ENCODE results near the gene ST8SIA2. TPM values are rescaled to one million over a fixed set of nuclear protein-coding genes. Genes with fewer than 3 reads are reported as not detected.

The ST8SIA2 gene
- total and polyA plus RNA-seq, 2 donors (not counting 1 experiment from before 2014, with no cell fraction given), result under 0.01 TPM; not detected in 1

DNA sequence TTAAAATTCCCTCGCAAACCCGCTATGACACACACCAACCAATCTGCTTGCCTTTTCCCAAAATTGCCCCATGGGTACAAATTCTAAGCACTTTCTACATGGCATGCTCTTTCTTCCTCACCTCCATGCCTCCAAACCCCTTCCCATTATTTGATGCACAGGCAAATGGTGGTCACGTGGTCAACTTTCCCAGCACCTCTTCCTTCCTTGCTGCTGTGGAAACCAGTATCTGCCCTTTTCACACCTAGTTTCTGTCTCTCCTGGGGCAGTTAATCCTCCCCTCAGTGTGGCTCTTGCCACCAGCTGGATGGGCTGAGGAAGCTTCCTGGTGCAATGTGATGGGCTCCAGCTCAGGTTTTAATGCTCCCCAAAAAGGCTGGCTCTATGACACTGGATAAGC lies 38.4 kb upstream of the ST8SIA2 start:
- H3K27ac ChIP-seq (ENCODE audit: insufficient read depth, low read length), result no peak overlapping the region
- TF ChIP-seq, protein P1, sequence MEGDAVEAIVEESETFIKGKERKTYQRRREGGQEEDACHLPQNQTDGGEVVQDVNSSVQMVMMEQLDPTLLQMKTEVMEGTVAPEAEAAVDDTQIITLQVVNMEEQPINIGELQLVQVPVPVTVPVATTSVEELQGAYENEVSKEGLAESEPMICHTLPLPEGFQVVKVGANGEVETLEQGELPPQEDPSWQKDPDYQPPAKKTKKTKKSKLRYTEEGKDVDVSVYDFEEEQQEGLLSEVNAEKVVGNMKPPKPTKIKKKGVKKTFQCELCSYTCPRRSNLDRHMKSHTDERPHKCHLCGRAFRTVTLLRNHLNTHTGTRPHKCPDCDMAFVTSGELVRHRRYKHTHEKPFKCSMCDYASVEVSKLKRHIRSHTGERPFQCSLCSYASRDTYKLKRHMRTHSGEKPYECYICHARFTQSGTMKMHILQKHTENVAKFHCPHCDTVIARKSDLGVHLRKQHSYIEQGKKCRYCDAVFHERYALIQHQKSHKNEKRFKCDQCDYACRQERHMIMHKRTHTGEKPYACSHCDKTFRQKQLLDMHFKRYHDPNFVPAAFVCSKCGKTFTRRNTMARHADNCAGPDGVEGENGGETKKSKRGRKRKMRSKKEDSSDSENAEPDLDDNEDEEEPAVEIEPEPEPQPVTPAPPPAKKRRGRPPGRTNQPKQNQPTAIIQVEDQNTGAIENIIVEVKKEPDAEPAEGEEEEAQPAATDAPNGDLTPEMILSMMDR (conservative IDR thresholded peaks at IDR 0.05 in 1 of 2, IDR thresholded peaks at IDR 0.05 in 1 of 2; ENCODE audit: low read depth in 1 of 2, low read length in 2 of 2), result no peak
- TF ChIP-seq EZH2 (IDR thresholded peaks at IDR 0.05; ENCODE audit: low read length, missing control alignments), result no peak
- H3K9me3 ChIP-seq (ENCODE audit: control insufficient read depth, insufficient read depth, low read depth, low read length), result no peaks in the 10 kb centered on the region
- no peak overlapping the region for H2AFZ ChIP-seq (ENCODE audit: low read length)
- DNase-seq (ENCODE audit: low read depth in 2 of 2), result no peak
- no peak overlapping the region for H3K4me3 ChIP-seq (replicated peaks in 1 of 4; ENCODE audit: control extremely low read depth in 1 of 4, insufficient read depth in 1 of 4, low read depth in 3 of 4, low read length in 4 of 4)
- no peak overlapping the region for H3K4me2 ChIP-seq (ENCODE audit: extremely low read depth, insufficient read depth, low read length)
- no peaks in the 10 kb centered on the region for H3K4me1 ChIP-seq (ENCODE audit: control insufficient read depth, extremely low read depth, insufficient read depth, low read length)
- H3K79me2 ChIP-seq (ENCODE audit: control insufficient read depth, insufficient read depth, low read length), result no peaks in the 10 kb centered on the region
- H4K20me1 ChIP-seq (ENCODE audit: control insufficient read depth, extremely low read depth, insufficient read depth, low read length), result no peaks in the 10 kb centered on the region
- no peak overlapping the region for H3K9ac ChIP-seq (ENCODE audit: insufficient read depth, low read length)
- no peaks in the 10 kb centered on the region for H3K36me3 ChIP-seq (ENCODE audit: control insufficient read depth, insufficient read depth, low read length)
- H3K27me3 ChIP-seq (ENCODE audit: control insufficient read depth, insufficient read depth, low read length), result no peaks in the 10 kb centered on the region

GRCh38 chr15:92361321-92362000 lies 32.2 kb upstream of the ST8SIA2 start:
- Histone ChIP-seq H4K20me1 (ENCODE audit: control insufficient read depth, extremely low read depth, insufficient read depth, low read length) (no peaks in the 10 kb centered on the region), H3K27me3 (ENCODE audit: control insufficient read depth, insufficient read depth, low read length) (no peaks in the 10 kb centered on the region), H3K9ac (ENCODE audit: insufficient read depth, low read length) (no peak overlapping the region), H3K27ac (ENCODE audit: insufficient read depth, low read length) (no peak overlapping the region), H3K4me3 (replicated peaks in 1 of 4; ENCODE audit: control extremely low read depth in 1 of 4, insufficient read depth in 1 of 4, low read depth in 3 of 4, low read length in 4 of 4) (no peak overlapping the region), H3K4me1 (ENCODE audit: control insufficient read depth, extremely low read depth, insufficient read depth, low read length) (no peaks in the 10 kb centered on the region), H3K4me2 (ENCODE audit: extremely low read depth, insufficient read depth, low read length) (no peak overlapping the region), H2AFZ (ENCODE audit: low read length) (no peak overlapping the region), H3K36me3 (ENCODE audit: control insufficient read depth, insufficient read depth, low read length) (no peaks in the 10 kb centered on the region), H3K9me3 (ENCODE audit: control insufficient read depth, insufficient read depth, low read depth, low read length) (no peaks in the 10 kb centered on the region), H3K79me2 (ENCODE audit: control insufficient read depth, insufficient read depth, low read length) (no peaks in the 10 kb centered on the region)
- DNase-seq (ENCODE audit: low read depth in 2 of 2), result no peak
- no peak for TF ChIP-seq EZH2 (IDR thresholded peaks at IDR 0.05; ENCODE audit: low read length, missing control alignments)

DNA sequence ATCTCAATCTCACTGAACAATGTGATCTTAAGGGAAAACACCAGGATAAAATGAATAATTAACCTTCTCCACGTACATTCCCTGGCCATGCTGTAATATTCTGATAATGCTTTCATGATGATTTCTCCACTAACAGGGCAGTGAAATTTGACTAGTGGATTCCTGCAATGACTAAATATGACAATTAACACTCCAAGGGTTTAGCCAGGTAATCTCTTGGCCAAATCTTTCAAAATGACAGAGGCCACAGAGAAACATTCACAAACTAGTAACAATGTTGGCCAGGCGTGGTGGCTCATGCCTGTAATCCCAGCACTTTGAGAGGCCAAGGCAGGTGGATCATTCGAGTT lies 31.7 kb upstream of the ST8SIA2 start:
- DNase-seq (ENCODE audit: low read depth in 2 of 2), result no peak
- no peaks in the 10 kb centered on the region for H3K36me3 ChIP-seq (ENCODE audit: control insufficient read depth, insufficient read depth, low read length)
- no peak overlapping the region for H3K27ac ChIP-seq (ENCODE audit: insufficient read depth, low read length)
- H3K9me3 ChIP-seq (ENCODE audit: control insufficient read depth, insufficient read depth, low read depth, low read length), result no peaks in the 10 kb centered on the region
- TF ChIP-seq EZH2 (IDR thresholded peaks at IDR 0.05; ENCODE audit: low read length, missing control alignments), result no peak
- TF ChIP-seq, protein P1 (conservative IDR thresholded peaks at IDR 0.05 in 1 of 2, IDR thresholded peaks at IDR 0.05 in 1 of 2; ENCODE audit: low read depth in 1 of 2, low read length in 2 of 2), result no peak
- no peak overlapping the region for H3K4me3 ChIP-seq (replicated peaks in 1 of 4; ENCODE audit: control extremely low read depth in 1 of 4, insufficient read depth in 1 of 4, low read depth in 3 of 4, low read length in 4 of 4)
- H3K27me3 ChIP-seq (ENCODE audit: control insufficient read depth, insufficient read depth, low read length), result no peaks in the 10 kb centered on the region
- H2AFZ ChIP-seq (ENCODE audit: low read length), result no peak overlapping the region
- H3K79me2 ChIP-seq (ENCODE audit: control insufficient read depth, insufficient read depth, low read length), result no peaks in the 10 kb centered on the region
- no peak overlapping the region for H3K9ac ChIP-seq (ENCODE audit: insufficient read depth, low read length)
- no peak overlapping the region for H3K4me2 ChIP-seq (ENCODE audit: extremely low read depth, insufficient read depth, low read length)
- no peaks in the 10 kb centered on the region for H3K4me1 ChIP-seq (ENCODE audit: control insufficient read depth, extremely low read depth, insufficient read depth, low read length)
- H4K20me1 ChIP-seq (ENCODE audit: control insufficient read depth, extremely low read depth, insufficient read depth, low read length), result no peaks in the 10 kb centered on the region

All from fibroblast of lung (primary cell).